RPMI7951 (cell line): ENCODE measurements around the gene MAD1L1. TPM values are rescaled to one million over a fixed set of nuclear protein-coding genes. Genes with fewer than 3 reads are reported as not detected.

Source experiments
- DNase-seq: peaks from one replicate; pipeline ENCODE4 v3.0.0-alpha.2; 2012; ENCODE audit warnings: low read depth
- total RNA-seq: library from RNA; depleted of rRNA; stranded (reverse); fragments of >200 nt; shearing (Covaris generic); gene quantifications from 2 replicates; pipeline ENCODE4 v1.2.3, GENCODE V29; 2014

The MAD1L1 gene
- total RNA-seq, 1 experiment from 2014 or later = 133 TPM

DNA sequence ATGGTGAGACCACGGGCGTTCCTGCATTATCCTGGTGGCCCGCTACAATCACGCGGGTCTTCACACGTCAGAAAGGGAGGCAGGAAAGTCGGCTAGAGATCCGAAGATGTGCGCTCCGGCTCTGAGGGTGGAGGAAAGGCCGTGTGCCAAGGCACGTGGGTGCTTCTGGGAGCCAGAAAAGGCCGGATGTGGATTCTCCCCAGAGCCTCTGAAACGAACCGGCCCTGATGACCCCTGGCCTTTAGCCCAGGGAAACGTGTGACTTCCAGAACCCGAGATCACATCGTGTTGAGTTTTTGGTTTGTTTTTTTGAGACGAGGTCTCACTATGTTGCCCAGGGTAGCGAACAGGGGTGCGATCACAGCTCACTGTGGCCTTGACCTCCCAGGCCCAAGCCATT is 318.4 kb downstream of the MAD1L1 start:
- DNase-seq = no peak

GRCh38 chr7:1913466-1914282 is 319.1 kb downstream of the MAD1L1 start:
- DNase-seq = no peak

- no peak for DNase-seq
These were observed 319.9 kb downstream of the MAD1L1 start for GRCh38 chr7:1912593-1913465.

- no peak for DNase-seq
These were observed 321.2 kb downstream of the MAD1L1 start for GRCh38 chr7:1911571-1911970.

- no peak for DNase-seq
These were observed 321.9 kb downstream of the MAD1L1 start for GRCh38 chr7:1910827-1911226.

- DNase-seq = no peak
These were observed 322.6 kb downstream of the MAD1L1 start for GRCh38 chr7:1910081-1910685.

- no peak for DNase-seq
These were observed 323.3 kb downstream of the MAD1L1 start for GRCh38 chr7:1909476-1909875.

DNA sequence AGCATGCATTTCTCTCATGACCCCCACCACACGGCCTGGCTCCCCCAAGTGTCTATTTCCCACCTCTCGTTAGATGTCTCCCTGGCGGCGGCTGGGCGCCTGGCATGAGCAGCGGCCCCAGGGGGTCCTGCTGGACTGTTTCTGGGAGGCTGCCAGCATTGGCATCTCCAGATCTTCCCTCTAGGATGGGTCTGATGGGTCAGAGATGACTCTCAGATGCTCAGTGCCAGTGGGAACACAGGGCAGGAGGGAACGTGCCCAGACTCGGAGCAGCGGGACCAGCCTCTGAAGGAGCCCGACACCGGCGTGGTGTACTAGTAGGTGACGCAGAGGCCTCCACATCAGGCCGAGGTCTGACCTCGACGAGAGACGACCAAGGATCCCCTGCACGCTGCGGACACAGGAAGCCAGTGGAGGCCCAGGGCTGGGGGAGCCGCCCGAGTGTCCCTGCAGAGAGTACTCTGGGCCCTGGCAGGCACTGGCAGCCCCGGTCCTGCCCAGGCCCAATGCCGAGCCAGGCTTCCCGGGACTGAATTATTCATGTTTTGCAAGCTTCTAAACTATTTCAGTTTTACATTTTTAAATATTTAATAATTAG is 323.8 kb downstream of the MAD1L1 start:
- no peak for DNase-seq

- DNase-seq = no peak
These were observed 324.9 kb downstream of the MAD1L1 start for GRCh38 chr7:1907751-1908365.

DNA sequence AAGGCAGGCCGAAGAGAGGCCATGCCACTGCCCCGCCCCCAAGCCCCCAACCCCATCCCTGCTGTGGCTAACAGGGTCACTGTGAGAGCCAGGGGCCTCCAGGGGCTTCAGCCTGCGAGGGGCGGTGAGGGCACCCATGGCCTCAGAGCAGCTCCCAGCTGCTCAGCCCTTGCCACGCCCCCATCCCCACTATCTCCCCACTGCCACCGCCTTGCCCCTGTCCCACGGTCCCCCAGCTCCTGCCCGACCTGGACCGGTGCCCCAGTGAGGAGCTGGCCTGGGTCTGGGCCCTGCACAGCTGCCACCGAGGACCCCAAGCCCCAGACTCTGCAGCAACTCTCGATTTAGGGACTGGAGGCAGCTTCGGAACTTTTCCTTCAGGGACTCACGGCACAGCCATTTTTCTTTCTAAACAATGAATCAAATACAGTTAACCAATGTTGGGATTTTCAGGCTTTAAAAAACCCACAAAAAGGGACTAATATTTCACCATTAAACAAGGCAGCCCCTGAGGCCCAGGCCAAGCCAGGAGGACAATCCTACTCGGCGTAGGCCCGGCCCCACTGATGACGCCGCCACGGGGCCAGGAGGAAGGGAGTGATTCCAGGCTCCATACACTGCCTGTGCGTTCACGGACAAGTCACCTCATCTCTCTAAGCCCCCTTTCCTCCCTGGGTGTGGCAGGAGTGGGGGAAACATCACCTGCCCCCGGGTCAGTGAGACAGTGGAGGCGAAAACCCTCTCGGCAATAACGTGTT is 325.6 kb downstream of the MAD1L1 start:
- DNase-seq = no peak

DNA sequence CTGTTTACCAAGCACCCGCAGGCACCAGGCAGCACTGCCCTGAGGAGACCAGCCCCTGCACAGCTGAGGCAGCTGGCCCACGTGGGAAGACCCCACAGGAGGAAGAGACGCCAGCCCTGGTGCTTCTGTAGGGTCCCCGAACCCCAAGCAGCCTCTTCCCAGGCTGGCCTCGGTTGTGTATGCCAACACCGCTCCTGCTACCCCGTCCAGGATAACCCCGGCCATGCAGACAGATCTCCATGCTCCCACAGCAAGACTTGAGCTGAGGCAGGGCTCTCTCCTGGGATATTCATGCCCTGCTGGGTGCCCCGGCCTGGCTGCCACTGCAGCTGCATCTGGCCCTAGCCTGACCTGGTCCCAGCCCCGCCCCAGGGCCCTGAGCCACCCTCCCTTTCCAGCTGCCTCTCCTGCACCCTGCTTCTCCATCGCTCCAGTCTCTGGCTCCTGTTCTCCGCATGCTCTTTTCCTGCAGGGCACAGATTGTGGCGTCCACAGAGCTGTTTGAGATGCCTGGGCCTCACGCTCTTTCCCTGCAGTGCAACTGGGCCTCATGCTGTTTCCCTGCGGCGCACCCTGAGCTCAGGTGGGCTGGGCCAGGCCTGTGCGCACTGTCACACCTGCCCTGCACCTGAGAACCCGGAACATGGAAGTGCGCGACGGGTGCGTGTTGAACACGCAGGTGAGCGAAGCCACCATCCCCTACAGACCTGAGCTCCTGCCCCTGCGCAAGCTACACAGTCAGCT is 326.5 kb downstream of the MAD1L1 start:
- DNase-seq = no peak

- no peak for DNase-seq
These were observed 330.4 kb downstream of the MAD1L1 start for GRCh38 chr7:1902231-1902855.

GRCh38 chr7:1901431-1902210 is 331.1 kb downstream of the MAD1L1 start:
- no peak for DNase-seq

GRCh38 chr7:1900847-1901246 is 331.9 kb downstream of the MAD1L1 start:
- no peak for DNase-seq

DNA sequence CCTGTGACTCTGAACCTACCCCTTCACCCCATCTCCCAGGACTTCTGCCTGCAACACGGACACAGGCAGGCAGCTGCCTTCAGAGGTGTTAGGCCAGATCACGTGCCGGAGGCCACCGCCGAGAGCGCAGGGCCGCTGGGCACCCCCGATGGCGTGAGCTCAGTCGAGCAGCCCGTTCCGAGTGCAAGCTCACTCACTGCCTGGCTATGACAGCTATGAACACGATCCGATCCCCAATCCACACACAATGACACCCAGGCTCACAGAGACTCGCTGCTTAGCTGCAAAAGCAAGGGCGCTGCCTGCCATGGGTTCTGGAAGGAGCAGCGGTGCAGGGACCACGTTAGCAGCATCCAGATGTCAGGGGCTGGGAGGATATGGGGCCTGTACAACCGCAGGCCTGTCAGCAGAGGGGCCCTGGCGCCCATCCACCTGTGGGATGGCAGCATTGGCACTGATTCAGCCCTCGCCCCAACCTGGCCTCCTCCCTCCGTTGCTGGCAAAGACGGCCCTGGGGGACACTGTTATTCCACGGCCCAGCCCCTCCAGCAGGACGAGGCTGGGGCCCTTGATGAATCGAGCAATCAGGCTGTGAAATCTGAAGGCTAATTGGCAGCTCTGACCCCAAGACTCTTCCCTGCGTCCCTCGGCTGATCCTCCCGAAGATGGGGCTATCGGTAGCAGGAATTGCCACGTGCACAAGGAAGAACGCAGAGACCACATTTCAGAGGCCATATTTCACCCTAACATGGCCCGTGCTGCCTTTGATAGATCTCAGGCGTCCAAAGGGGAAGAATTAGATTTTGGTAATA is 332.6 kb downstream of the MAD1L1 start:
- no peak for DNase-seq

- peak; percentile 97 for DNase-seq
These were observed 333.5 kb downstream of the MAD1L1 start for GRCh38 chr7:1899196-1899595.

- DNase-seq = peak; percentile 11
These were observed 334.0 kb downstream of the MAD1L1 start for GRCh38 chr7:1898628-1899185.
